ENCODE data around the gene CSTF1. TPM values are rescaled to one million over a fixed set of nuclear protein-coding genes. Genes with fewer than 3 reads are reported as not detected.

Gene CSTF1
- total and polyA plus RNA-seq, 2 experiments from 2014 or later, result 15.4 to 34.8 TPM

DNA sequence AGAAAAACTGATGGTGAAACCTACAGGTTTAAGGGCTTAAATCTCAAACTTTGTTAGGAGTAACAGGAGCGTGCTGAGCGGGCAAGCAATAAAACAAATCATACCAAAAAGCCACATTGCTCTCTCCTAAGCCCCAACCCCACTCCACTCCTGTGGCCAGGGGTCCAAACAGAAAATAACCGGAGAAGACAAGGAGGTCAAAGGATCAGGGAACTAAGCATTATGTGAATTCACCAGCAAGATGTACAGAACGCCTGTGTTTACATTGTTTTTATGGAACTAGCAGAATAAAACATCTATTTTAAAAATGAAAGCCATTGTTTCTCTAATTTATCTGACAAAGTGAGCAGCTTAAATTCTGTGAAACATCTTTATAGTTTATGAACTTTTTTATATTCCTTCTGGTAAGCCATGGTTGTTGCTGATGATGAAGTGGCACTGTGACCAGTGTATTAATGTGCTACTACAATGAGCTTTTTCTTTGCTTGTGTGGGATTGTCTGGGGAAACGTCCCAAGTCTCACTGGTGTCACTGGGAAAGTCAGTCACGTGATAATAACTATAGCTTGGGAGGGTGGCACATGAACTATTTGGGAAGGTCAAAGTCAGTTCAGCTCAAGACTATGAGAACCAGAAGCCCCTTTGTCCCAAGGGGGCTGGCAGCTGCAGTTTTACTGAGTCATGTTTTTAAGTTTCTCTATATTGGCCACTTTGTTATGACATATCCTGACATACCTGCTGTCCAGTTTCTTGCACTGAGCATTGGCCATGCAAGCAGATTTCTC, 23.9 kb upstream of the CSTF1 start:
- Histone ChIP-seq H3K36me3 (replicated peaks; ENCODE audit: insufficient read depth, low read depth) (no peaks in the 10 kb centered on the region), H3K4me3 (no peak overlapping the region), H3K27me3 (no peaks in the 10 kb centered on the region), H2AFZ (no peak overlapping the region), H3K79me2 (no peaks in the 10 kb centered on the region), H3K27ac (no peak overlapping the region), H3K9me3 (ENCODE audit: low read depth) (no peaks in the 10 kb centered on the region), H4K20me1 (ENCODE audit: insufficient read depth, poor library complexity, severe bottlenecking) (no peaks in the 10 kb centered on the region), H3K4me1 (ENCODE audit: insufficient read depth) (no peaks in the 10 kb centered on the region), H3K4me2 (no peak overlapping the region), H3K9me2 (replicated peaks; ENCODE audit: insufficient read depth) (no peaks in the 10 kb centered on the region)
- TF ChIP-seq EZH2phosphoT487 (IDR thresholded peaks at IDR 0.05; ENCODE audit: low read depth, severe bottlenecking, unreplicated experiment), result no peak
- TF ChIP-seq, protein P1, sequence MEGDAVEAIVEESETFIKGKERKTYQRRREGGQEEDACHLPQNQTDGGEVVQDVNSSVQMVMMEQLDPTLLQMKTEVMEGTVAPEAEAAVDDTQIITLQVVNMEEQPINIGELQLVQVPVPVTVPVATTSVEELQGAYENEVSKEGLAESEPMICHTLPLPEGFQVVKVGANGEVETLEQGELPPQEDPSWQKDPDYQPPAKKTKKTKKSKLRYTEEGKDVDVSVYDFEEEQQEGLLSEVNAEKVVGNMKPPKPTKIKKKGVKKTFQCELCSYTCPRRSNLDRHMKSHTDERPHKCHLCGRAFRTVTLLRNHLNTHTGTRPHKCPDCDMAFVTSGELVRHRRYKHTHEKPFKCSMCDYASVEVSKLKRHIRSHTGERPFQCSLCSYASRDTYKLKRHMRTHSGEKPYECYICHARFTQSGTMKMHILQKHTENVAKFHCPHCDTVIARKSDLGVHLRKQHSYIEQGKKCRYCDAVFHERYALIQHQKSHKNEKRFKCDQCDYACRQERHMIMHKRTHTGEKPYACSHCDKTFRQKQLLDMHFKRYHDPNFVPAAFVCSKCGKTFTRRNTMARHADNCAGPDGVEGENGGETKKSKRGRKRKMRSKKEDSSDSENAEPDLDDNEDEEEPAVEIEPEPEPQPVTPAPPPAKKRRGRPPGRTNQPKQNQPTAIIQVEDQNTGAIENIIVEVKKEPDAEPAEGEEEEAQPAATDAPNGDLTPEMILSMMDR (IDR thresholded peaks at IDR 0.05; ENCODE audit: poor library complexity), result no peak
- no peak for TF ChIP-seq EZH2 (IDR thresholded peaks at IDR 0.05; ENCODE audit: borderline replicate concordance)
- no peak for DNase-seq (ENCODE audit: low spot score)
- 85% methylated on average over 6 of the region's 6 CpGs for WGBS (ENCODE audit: low lambda C conversion rate, missing lambda C conversion rate)

DNA sequence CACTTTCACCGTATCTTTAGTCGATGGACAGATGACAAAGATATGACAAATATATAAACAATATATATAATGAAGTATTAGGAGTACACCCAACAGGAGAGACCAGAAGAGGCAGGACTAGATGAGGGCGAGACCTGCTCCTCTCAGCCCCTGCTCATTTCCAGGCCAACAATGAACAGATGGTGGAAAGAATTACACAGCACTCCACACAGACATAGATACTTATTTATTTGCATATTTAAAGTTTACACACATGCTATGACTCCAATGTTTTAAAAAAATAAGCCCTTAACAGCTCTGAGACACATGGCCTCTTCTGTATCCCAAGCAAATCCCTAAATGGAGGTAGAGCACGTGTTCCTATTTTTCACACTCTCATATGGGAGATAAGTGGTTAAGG, 23.3 kb upstream of the CSTF1 start:
- Histone ChIP-seq H3K4me1 (ENCODE audit: insufficient read depth) (no peaks in the 10 kb centered on the region), H2AFZ (no peak overlapping the region), H3K27ac (no peak overlapping the region), H3K9me2 (replicated peaks; ENCODE audit: insufficient read depth) (no peaks in the 10 kb centered on the region), H3K9me3 (ENCODE audit: low read depth) (no peaks in the 10 kb centered on the region), H3K27me3 (no peaks in the 10 kb centered on the region), H3K4me3 (no peak overlapping the region), H3K36me3 (replicated peaks; ENCODE audit: insufficient read depth, low read depth) (no peaks in the 10 kb centered on the region), H3K79me2 (no peaks in the 10 kb centered on the region), H3K4me2 (no peak overlapping the region), H4K20me1 (ENCODE audit: insufficient read depth, poor library complexity, severe bottlenecking) (no peaks in the 10 kb centered on the region)
- DNase-seq (ENCODE audit: low spot score), result no peak
- WGBS (ENCODE audit: low lambda C conversion rate, missing lambda C conversion rate), result 93% methylated on average over 4 of the region's 4 CpGs
- TF ChIP-seq EZH2phosphoT487 (IDR thresholded peaks at IDR 0.05; ENCODE audit: low read depth, severe bottlenecking, unreplicated experiment) (no peak), EZH2 (IDR thresholded peaks at IDR 0.05; ENCODE audit: borderline replicate concordance) (no peak)
- TF ChIP-seq, protein P1 (IDR thresholded peaks at IDR 0.05; ENCODE audit: poor library complexity), result no peak

DNA sequence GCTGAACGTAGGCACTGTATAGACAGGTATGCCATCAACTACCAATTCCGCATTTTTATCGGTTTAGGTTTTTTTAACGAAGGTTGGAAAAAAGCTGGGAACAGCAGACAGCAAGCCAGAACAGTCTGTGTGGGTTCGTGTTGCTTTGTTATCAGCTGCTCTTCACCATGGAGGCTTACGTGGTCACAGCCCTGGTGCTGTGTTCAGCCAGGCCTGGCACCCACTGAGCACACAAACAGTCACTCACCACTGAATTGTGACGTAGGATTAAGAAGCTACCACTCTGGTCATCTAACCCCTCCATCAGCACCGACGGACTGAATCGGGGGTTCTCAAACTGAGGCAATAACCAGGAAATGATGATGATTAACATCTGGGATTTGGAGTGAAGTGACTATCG, 20.5 kb upstream of the CSTF1 start:
- peaks cover 16% of the 10 kb centered on the region for H3K79me2 ChIP-seq
- no peak overlapping the region for H3K4me2 ChIP-seq
- WGBS (ENCODE audit: low lambda C conversion rate, missing lambda C conversion rate), result 80% methylated on average over 11 of the region's 11 CpGs
- H3K27me3 ChIP-seq, result no peaks in the 10 kb centered on the region
- no peak for DNase-seq (ENCODE audit: low spot score)
- H3K4me3 ChIP-seq, result no peak overlapping the region
- no peaks in the 10 kb centered on the region for H3K36me3 ChIP-seq (replicated peaks; ENCODE audit: insufficient read depth, low read depth)
- no peaks in the 10 kb centered on the region for H3K4me1 ChIP-seq (ENCODE audit: insufficient read depth)
- H2AFZ ChIP-seq, result no peak overlapping the region
- no peak overlapping the region for H3K27ac ChIP-seq
- no peaks in the 10 kb centered on the region for H4K20me1 ChIP-seq (ENCODE audit: insufficient read depth, poor library complexity, severe bottlenecking)
- no peaks in the 10 kb centered on the region for H3K9me2 ChIP-seq (replicated peaks; ENCODE audit: insufficient read depth)
- no peaks in the 10 kb centered on the region for H3K9me3 ChIP-seq (ENCODE audit: low read depth)
- TF ChIP-seq, protein P1 (IDR thresholded peaks at IDR 0.05; ENCODE audit: poor library complexity), result no peak
- no peak for TF ChIP-seq EZH2phosphoT487 (IDR thresholded peaks at IDR 0.05; ENCODE audit: low read depth, severe bottlenecking, unreplicated experiment)
- TF ChIP-seq EZH2 (IDR thresholded peaks at IDR 0.05; ENCODE audit: borderline replicate concordance), result no peak

Data from hepatocyte (in vitro differentiated cells).